ENCODE measurements around the gene TPCN1. TPM values are rescaled to one million over a fixed set of nuclear protein-coding genes. Genes with fewer than 3 reads are reported as not detected.

TPCN1 gene
- total RNA-seq, 1 experiment from 2014 or later, result 42.7 TPM

GRCh38 chr12:113285679-113286610 lies 64.7 kb downstream of the TPCN1 start:
- H3K27ac ChIP-seq, result no peak overlapping the region
- no peaks in the 10 kb centered on the region for H4K20me1 ChIP-seq (ENCODE audit: insufficient read depth)
- H3K79me2 ChIP-seq (ENCODE audit: low read depth), result no peaks in the 10 kb centered on the region
- no peaks in the 10 kb centered on the region for H3K4me1 ChIP-seq (replicated peaks; ENCODE audit: insufficient read depth)
- no peaks in the 10 kb centered on the region for H3K9me2 ChIP-seq (ENCODE audit: insufficient read depth)
- H3K4me3 ChIP-seq, result no peak overlapping the region
- no peaks in the 10 kb centered on the region for H3F3A ChIP-seq (ENCODE audit: insufficient read depth, low read depth)
- no TSS peak for BruUV-seq (replicated peaks)
- TF ChIP-seq EZH2 (IDR thresholded peaks at IDR 0.05; ENCODE audit: low read depth), result no peak
- no peak for TF ChIP-seq CTCF (conservative IDR thresholded peaks at IDR 0.05)
- no peak overlapping the region for H2AFZ ChIP-seq
- intact Hi-C loops (cut with micrococcal nuclease; ENCODE audit: unreplicated experiment), result no loop called here
- no peaks in the 10 kb centered on the region; the same call in 1 of the 2 replicates for H3K36me3 ChIP-seq (ENCODE audit: low read depth)
- POLR2A ChIA-PET (ENCODE audit: unreplicated experiment), result no interaction called here
- no peak for DNase-seq
- no peak overlapping the region for H3K4me2 ChIP-seq
- CTCF ChIA-PET, result no interaction called here
- no peaks in the 10 kb centered on the region for H3K27me3 ChIP-seq (ENCODE audit: insufficient read depth, low read depth)
- H3K9me3 ChIP-seq (ENCODE audit: insufficient read depth, low read depth), result no peaks in the 10 kb centered on the region

GRCh38 chr12:113286712-113287111 lies 65.4 kb downstream of the TPCN1 start:
- DNase-seq, result no peak
- no peaks in the 10 kb centered on the region for H4K20me1 ChIP-seq (ENCODE audit: insufficient read depth)
- H3K9me3 ChIP-seq (ENCODE audit: insufficient read depth, low read depth), result no peaks in the 10 kb centered on the region
- no peaks in the 10 kb centered on the region for H3K27me3 ChIP-seq (ENCODE audit: insufficient read depth, low read depth)
- no peak overlapping the region for H2AFZ ChIP-seq
- H3K9me2 ChIP-seq (ENCODE audit: insufficient read depth), result no peaks in the 10 kb centered on the region
- no peaks in the 10 kb centered on the region for H3K36me3 ChIP-seq (ENCODE audit: low read depth)
- POLR2A ChIA-PET (ENCODE audit: unreplicated experiment), result no interaction called here
- no peak overlapping the region for H3K4me2 ChIP-seq
- no peaks in the 10 kb centered on the region for H3K4me1 ChIP-seq (replicated peaks; ENCODE audit: insufficient read depth)
- intact Hi-C loops (cut with micrococcal nuclease; ENCODE audit: unreplicated experiment), result no loop called here
- H3F3A ChIP-seq (ENCODE audit: insufficient read depth, low read depth), result no peaks in the 10 kb centered on the region
- no peak overlapping the region for H3K27ac ChIP-seq
- no TSS peak for BruUV-seq (replicated peaks)
- no peak overlapping the region for H3K4me3 ChIP-seq
- CTCF ChIA-PET, result no interaction called here
- no peaks in the 10 kb centered on the region for H3K79me2 ChIP-seq (ENCODE audit: low read depth)
- TF ChIP-seq EZH2 (IDR thresholded peaks at IDR 0.05; ENCODE audit: low read depth) (no peak), CTCF (conservative IDR thresholded peaks at IDR 0.05) (no peak)

GRCh38 chr12:113287146-113287898 lies 66.1 kb downstream of the TPCN1 start:
- H4K20me1 ChIP-seq (ENCODE audit: insufficient read depth), result no peaks in the 10 kb centered on the region
- no TSS peak for BruUV-seq (replicated peaks)
- no peaks in the 10 kb centered on the region for H3K27me3 ChIP-seq (ENCODE audit: insufficient read depth, low read depth)
- no peak overlapping the region for H3K4me2 ChIP-seq
- no peak for DNase-seq
- no peaks in the 10 kb centered on the region for H3K36me3 ChIP-seq (ENCODE audit: low read depth)
- ChIA-PET POLR2A (ENCODE audit: unreplicated experiment) (interaction anchor here (0.5 kb wide), 1 partner anchor 126 kb away, joined by 10 read pairs; no protein-coding TSS in a partner anchor), CTCF (no interaction called here)
- intact Hi-C loops (cut with micrococcal nuclease; ENCODE audit: unreplicated experiment), result no loop called here
- H3K4me1 ChIP-seq (replicated peaks; ENCODE audit: insufficient read depth), result no peaks in the 10 kb centered on the region
- H3K27ac ChIP-seq, result no peak overlapping the region
- no peaks in the 10 kb centered on the region for H3K9me2 ChIP-seq (ENCODE audit: insufficient read depth)
- no peaks in the 10 kb centered on the region for H3F3A ChIP-seq (ENCODE audit: insufficient read depth, low read depth)
- H3K4me3 ChIP-seq, result no peak overlapping the region
- no peaks in the 10 kb centered on the region for H3K79me2 ChIP-seq (ENCODE audit: low read depth)
- H3K9me3 ChIP-seq (ENCODE audit: insufficient read depth, low read depth), result no peaks in the 10 kb centered on the region
- no peak overlapping the region for H2AFZ ChIP-seq
- TF ChIP-seq CTCF (conservative IDR thresholded peaks at IDR 0.05) (no peak), EZH2 (IDR thresholded peaks at IDR 0.05; ENCODE audit: low read depth) (no peak)

Measured in PC-9 (cell line).